ENCODE measurements around the gene TMEM266.

TMEM266 gene

GRCh38 chr15:76056931-76057330 is 2.9 kb upstream of the TMEM266 start:
- Histone ChIP-seq H3K9ac (ENCODE audit: low read length) (peak overlapping the region; percentile 56), H3K27me3 (ENCODE audit: control insufficient read depth, insufficient read depth, low read length) (peaks cover 30% of the 10 kb centered on the region), H3K9me3 (ENCODE audit: control insufficient read depth, low read length) (no peaks in the 10 kb centered on the region), H3K4me1 (ENCODE audit: control insufficient read depth, insufficient read depth, low read length) (peaks cover 15% of the 10 kb centered on the region), H3K36me3 (ENCODE audit: control insufficient read depth, insufficient read depth, low read length) (no peaks in the 10 kb centered on the region), H3K4me3 (ENCODE audit: low read length) (no peak overlapping the region)

- peaks cover 31% of the 10 kb centered on the region for H3K27me3 ChIP-seq (ENCODE audit: control insufficient read depth, insufficient read depth, low read length)
- no peak overlapping the region for H3K4me3 ChIP-seq (ENCODE audit: low read length)
- H3K9me3 ChIP-seq (ENCODE audit: control insufficient read depth, low read length), result no peaks in the 10 kb centered on the region
- H3K4me1 ChIP-seq (ENCODE audit: control insufficient read depth, insufficient read depth, low read length), result peaks cover 15% of the 10 kb centered on the region
- H3K36me3 ChIP-seq (ENCODE audit: control insufficient read depth, insufficient read depth, low read length), result no peaks in the 10 kb centered on the region
- peak overlapping the region; percentile 56 for H3K9ac ChIP-seq (ENCODE audit: low read length)
These were observed 2.3 kb upstream of the TMEM266 start for GRCh38 chr15:76057332-76058000.

- Histone ChIP-seq H3K9me3 (ENCODE audit: control insufficient read depth, low read length) (no peaks in the 10 kb centered on the region), H3K4me3 (ENCODE audit: low read length) (no peak overlapping the region), H3K9ac (ENCODE audit: low read length) (no peak overlapping the region), H3K36me3 (ENCODE audit: control insufficient read depth, insufficient read depth, low read length) (no peaks in the 10 kb centered on the region), H3K4me1 (ENCODE audit: control insufficient read depth, insufficient read depth, low read length) (peaks cover 15% of the 10 kb centered on the region), H3K27me3 (ENCODE audit: control insufficient read depth, insufficient read depth, low read length) (peaks cover 40% of the 10 kb centered on the region)
These were observed 968 bp upstream of the TMEM266 start for GRCh38 chr15:76058714-76059319.

- peaks cover 44% of the 10 kb centered on the region for H3K27me3 ChIP-seq (ENCODE audit: control insufficient read depth, insufficient read depth, low read length)
- H3K4me1 ChIP-seq (ENCODE audit: control insufficient read depth, insufficient read depth, low read length), result peaks cover 15% of the 10 kb centered on the region
- peak overlapping the region; percentile 24 for H3K9ac ChIP-seq (ENCODE audit: low read length)
- H3K36me3 ChIP-seq (ENCODE audit: control insufficient read depth, insufficient read depth, low read length), result no peaks in the 10 kb centered on the region
- no peak overlapping the region for H3K4me3 ChIP-seq (ENCODE audit: low read length)
- H3K9me3 ChIP-seq (ENCODE audit: control insufficient read depth, low read length), result no peaks in the 10 kb centered on the region
These were observed 569 bp downstream of the TMEM266 start for GRCh38 chr15:76060118-76060989.

- Histone ChIP-seq H3K9ac (ENCODE audit: low read length) (no peak overlapping the region), H3K9me3 (ENCODE audit: control insufficient read depth, low read length) (no peaks in the 10 kb centered on the region), H3K4me3 (ENCODE audit: low read length) (no peak overlapping the region), H3K36me3 (ENCODE audit: control insufficient read depth, insufficient read depth, low read length) (no peaks in the 10 kb centered on the region), H3K27me3 (ENCODE audit: control insufficient read depth, insufficient read depth, low read length) (peaks cover 48% of the 10 kb centered on the region), H3K4me1 (ENCODE audit: control insufficient read depth, insufficient read depth, low read length) (peaks cover 15% of the 10 kb centered on the region)
These were observed 1.9 kb downstream of the TMEM266 start for GRCh38 chr15:76061700-76062099.

- Histone ChIP-seq H3K9me3 (ENCODE audit: control insufficient read depth, low read length) (no peaks in the 10 kb centered on the region), H3K36me3 (ENCODE audit: control insufficient read depth, insufficient read depth, low read length) (no peaks in the 10 kb centered on the region)
These were observed 2.5 kb downstream of the TMEM266 start for GRCh38 chr15:76062286-76062685.

GRCh38 chr15:76064375-76064774 is 4.6 kb downstream of the TMEM266 start:
- peaks cover 34% of the 10 kb centered on the region for H3K27me3 ChIP-seq (ENCODE audit: control insufficient read depth, insufficient read depth, low read length)
- no peaks in the 10 kb centered on the region for H3K9me3 ChIP-seq (ENCODE audit: control insufficient read depth, low read length)
- H3K4me3 ChIP-seq (ENCODE audit: low read length), result no peak overlapping the region

More at GRCh38 chr15:76062286-76062685, 2.5 kb downstream of the TMEM266 start:
- H3K9ac ChIP-seq (ENCODE audit: low read length), result no peak overlapping the region
- no peak overlapping the region for H3K4me3 ChIP-seq (ENCODE audit: low read length)
- H3K4me1 ChIP-seq (ENCODE audit: control insufficient read depth, insufficient read depth, low read length), result peaks cover 10% of the 10 kb centered on the region
- H3K27me3 ChIP-seq (ENCODE audit: control insufficient read depth, insufficient read depth, low read length), result peaks cover 48% of the 10 kb centered on the region

GRCh38 chr15:76065245-76065644 is 5.5 kb downstream of the TMEM266 start:
- H3K9ac ChIP-seq (ENCODE audit: low read length), result no peak overlapping the region
- no peak overlapping the region for H3K4me3 ChIP-seq (ENCODE audit: low read length)
- no peaks in the 10 kb centered on the region for H3K9me3 ChIP-seq (ENCODE audit: control insufficient read depth, low read length)
- H3K4me1 ChIP-seq (ENCODE audit: control insufficient read depth, insufficient read depth, low read length), result no peaks in the 10 kb centered on the region
- H3K36me3 ChIP-seq (ENCODE audit: control insufficient read depth, insufficient read depth, low read length), result no peaks in the 10 kb centered on the region
- peaks cover 30% of the 10 kb centered on the region for H3K27me3 ChIP-seq (ENCODE audit: control insufficient read depth, insufficient read depth, low read length)

More at GRCh38 chr15:76064375-76064774, 4.6 kb downstream of the TMEM266 start:
- no peaks in the 10 kb centered on the region for H3K36me3 ChIP-seq (ENCODE audit: control insufficient read depth, insufficient read depth, low read length)
- H3K9ac ChIP-seq (ENCODE audit: low read length), result no peak overlapping the region
- H3K4me1 ChIP-seq (ENCODE audit: control insufficient read depth, insufficient read depth, low read length), result no peaks in the 10 kb centered on the region

- peaks cover 26% of the 10 kb centered on the region for H3K27me3 ChIP-seq (ENCODE audit: control insufficient read depth, insufficient read depth, low read length)
- H3K4me3 ChIP-seq (ENCODE audit: low read length), result no peak overlapping the region
- H3K4me1 ChIP-seq (ENCODE audit: control insufficient read depth, insufficient read depth, low read length), result no peaks in the 10 kb centered on the region
These were observed 6.0 kb downstream of the TMEM266 start for GRCh38 chr15:76065793-76066192.

GRCh38 chr15:76070192-76070591 is 10.4 kb downstream of the TMEM266 start:
- H3K27me3 ChIP-seq (ENCODE audit: control insufficient read depth, insufficient read depth, low read length), result peaks cover 6% of the 10 kb centered on the region
- H3K9me3 ChIP-seq (ENCODE audit: control insufficient read depth, low read length), result no peaks in the 10 kb centered on the region
- H3K4me3 ChIP-seq (ENCODE audit: low read length), result no peak overlapping the region
- H3K4me1 ChIP-seq (ENCODE audit: control insufficient read depth, insufficient read depth, low read length), result no peaks in the 10 kb centered on the region
- no peaks in the 10 kb centered on the region for H3K36me3 ChIP-seq (ENCODE audit: control insufficient read depth, insufficient read depth, low read length)
- H3K9ac ChIP-seq (ENCODE audit: low read length), result no peak overlapping the region

More at GRCh38 chr15:76065793-76066192, 6.0 kb downstream of the TMEM266 start:
- Histone ChIP-seq H3K9ac (ENCODE audit: low read length) (no peak overlapping the region), H3K9me3 (ENCODE audit: control insufficient read depth, low read length) (no peaks in the 10 kb centered on the region), H3K36me3 (ENCODE audit: control insufficient read depth, insufficient read depth, low read length) (no peaks in the 10 kb centered on the region)

- no peak overlapping the region for H3K9ac ChIP-seq (ENCODE audit: low read length)
- no peaks in the 10 kb centered on the region for H3K9me3 ChIP-seq (ENCODE audit: control insufficient read depth, low read length)
- no peak overlapping the region for H3K4me3 ChIP-seq (ENCODE audit: low read length)
- no peaks in the 10 kb centered on the region for H3K4me1 ChIP-seq (ENCODE audit: control insufficient read depth, insufficient read depth, low read length)
- H3K27me3 ChIP-seq (ENCODE audit: control insufficient read depth, insufficient read depth, low read length), result no peaks in the 10 kb centered on the region
- no peaks in the 10 kb centered on the region for H3K36me3 ChIP-seq (ENCODE audit: control insufficient read depth, insufficient read depth, low read length)
These were observed 11.3 kb downstream of the TMEM266 start for GRCh38 chr15:76070921-76071635.

All from mucosa of stomach (tissue), 1 donor.